NCI-H2029 (cell line): Measurements from ENCODE around the gene GYPA.
"Not testable (repeated sequence)": the region's sequence is repeated elsewhere in the genome, so short reads cannot be mapped to it uniquely, and the experiment has no call there.

ENCODE experiments used
- DNase-seq: peaks from one replicate; lab custom pipeline; 2025; lab: John Stamatoyannopoulos, UW

Gene GYPA

GRCh38 chr4:144140594-144141295 is at the start of gene GYPA:
TSS of gene GYPA (minus strand) at chr4:144140718. CDS start at chr4:144140635, 83 bp downstream.
- not testable (repeated sequence) for DNase-seq

GRCh38 chr4:144190009-144190408 is 49.5 kb upstream of the GYPA start:
- no peak for DNase-seq

GRCh38 chr4:144189121-144189520 is 48.6 kb upstream of the GYPA start:
- no peak for DNase-seq

GRCh38 chr4:144185086-144185485 is 44.6 kb upstream of the GYPA start:
- no peak for DNase-seq

- DNase-seq, result no peak
Observed at GRCh38 chr4:144183165-144183564, 42.6 kb upstream of the GYPA start.

- DNase-seq, result no peak
Observed at GRCh38 chr4:144181391-144181790, 40.9 kb upstream of the GYPA start.

- DNase-seq, result no peak
Observed at GRCh38 chr4:144179152-144179739, 38.7 kb upstream of the GYPA start.

GRCh38 chr4:144178414-144178813 is 37.9 kb upstream of the GYPA start:
- no peak for DNase-seq

GRCh38 chr4:144176476-144176875 is 36.0 kb upstream of the GYPA start:
- DNase-seq, result no peak

GRCh38 chr4:144174401-144175067 is 34.0 kb upstream of the GYPA start:
- peak; percentile 21 for DNase-seq

- DNase-seq, result no peak
Observed at GRCh38 chr4:144171697-144172096, 31.2 kb upstream of the GYPA start.

GRCh38 chr4:144169211-144169610 is 28.7 kb upstream of the GYPA start:
- DNase-seq, result no peak

- DNase-seq, result no peak
Observed at GRCh38 chr4:144154044-144154443, 13.5 kb upstream of the GYPA start.

GRCh38 chr4:144142690-144143326 is 2.3 kb upstream of the GYPA start:
- DNase-seq, result peak; percentile 30

GRCh38 chr4:144141493-144141892 is 975 bp upstream of the GYPA start:
- no peak for DNase-seq

GRCh38 chr4:144139991-144140390 is 527 bp downstream of the GYPA start:
- not testable (repeated sequence) for DNase-seq

GRCh38 chr4:144139547-144139946 is 971 bp downstream of the GYPA start:
- DNase-seq, result not testable (repeated sequence)

GRCh38 chr4:144138239-144138638 is 2.3 kb downstream of the GYPA start:
- DNase-seq, result not testable (repeated sequence)

- DNase-seq, result not testable (repeated sequence)
Observed at GRCh38 chr4:144137137-144137931, 3.2 kb downstream of the GYPA start.

- not testable (repeated sequence) for DNase-seq
Observed at GRCh38 chr4:144136189-144136588, 4.3 kb downstream of the GYPA start.

- not testable (repeated sequence) for DNase-seq
Observed at GRCh38 chr4:144130167-144130566, 10.4 kb downstream of the GYPA start.
